Dedifferentiated amniotic fluid mesenchymal stem cell (primary cell): ENCODE measurements around the gene HSPH1.

ENCODE experiments used
- DNase-seq: peaks from one replicate; pipeline ENCODE4 v3.0.0-alpha.2; 2016; ENCODE audit errors: extremely low spot score

HSPH1 gene

DNA sequence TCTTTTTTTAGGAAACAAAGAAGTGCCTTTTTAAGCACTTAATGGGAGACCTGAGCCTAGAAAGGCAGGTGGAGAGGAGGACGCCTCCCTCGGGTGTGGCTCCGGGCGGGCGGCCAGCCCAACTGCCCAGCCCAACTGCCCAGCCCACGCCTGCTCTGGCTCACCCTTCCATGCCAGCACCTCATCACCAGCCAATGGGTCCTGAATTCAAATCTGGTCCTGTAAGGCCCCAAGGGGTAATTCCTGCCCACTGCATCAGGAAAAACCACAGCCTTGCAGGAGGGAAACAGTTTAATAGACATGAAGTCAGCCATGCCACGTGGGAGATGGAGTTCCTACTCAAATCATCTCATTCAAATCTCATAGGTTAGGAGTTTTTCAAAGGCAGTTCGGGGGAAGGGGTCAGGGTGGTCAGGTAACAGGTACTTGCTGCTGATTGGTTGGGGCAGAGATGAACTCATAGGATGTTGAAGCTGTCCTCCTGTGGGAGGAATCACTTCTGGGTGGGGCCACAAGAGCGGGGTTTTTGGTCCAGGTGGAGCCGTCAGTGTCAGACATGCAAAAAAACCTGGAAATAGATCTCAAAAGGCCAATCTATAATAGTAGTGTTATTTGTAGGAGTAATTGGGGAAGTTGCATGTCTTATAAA lies 64.9 kb downstream of the HSPH1 start:
- no peak for DNase-seq

DNA sequence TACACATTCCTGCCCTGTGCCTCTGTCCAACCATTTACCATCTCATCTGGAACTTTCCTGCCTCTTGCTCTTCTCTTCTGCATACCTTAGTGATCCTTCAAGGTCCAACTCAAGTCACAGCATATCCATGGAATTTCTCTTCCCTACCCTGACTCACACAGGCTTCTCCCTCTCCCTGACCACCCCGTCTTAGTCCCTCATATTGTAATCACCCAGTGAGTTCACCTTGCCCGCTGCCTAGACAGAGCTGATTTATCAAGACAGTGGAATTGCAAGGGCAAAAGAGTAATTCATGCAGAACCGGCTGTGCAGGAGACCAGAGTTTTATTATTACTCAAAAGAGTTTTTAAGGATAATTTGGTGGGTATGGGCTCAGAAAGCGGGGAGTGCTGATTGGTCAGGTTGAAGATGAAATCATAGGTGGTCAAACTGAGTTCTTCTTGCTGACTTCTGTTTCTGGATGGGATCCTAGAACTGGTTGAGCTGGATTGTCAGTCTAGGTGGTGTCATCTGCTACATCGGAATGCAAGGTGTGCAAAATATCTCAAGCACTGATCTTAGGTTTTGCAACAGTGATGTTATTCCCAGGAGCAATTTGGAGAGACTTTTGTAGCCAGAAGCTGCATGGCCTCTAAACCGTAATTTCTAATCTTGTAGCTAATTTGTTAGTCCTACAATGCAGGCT lies 67.2 kb downstream of the HSPH1 start:
- no peak for DNase-seq

GRCh38 chr13:31093145-31093885 lies 68.4 kb downstream of the HSPH1 start:
- no peak for DNase-seq

DNA sequence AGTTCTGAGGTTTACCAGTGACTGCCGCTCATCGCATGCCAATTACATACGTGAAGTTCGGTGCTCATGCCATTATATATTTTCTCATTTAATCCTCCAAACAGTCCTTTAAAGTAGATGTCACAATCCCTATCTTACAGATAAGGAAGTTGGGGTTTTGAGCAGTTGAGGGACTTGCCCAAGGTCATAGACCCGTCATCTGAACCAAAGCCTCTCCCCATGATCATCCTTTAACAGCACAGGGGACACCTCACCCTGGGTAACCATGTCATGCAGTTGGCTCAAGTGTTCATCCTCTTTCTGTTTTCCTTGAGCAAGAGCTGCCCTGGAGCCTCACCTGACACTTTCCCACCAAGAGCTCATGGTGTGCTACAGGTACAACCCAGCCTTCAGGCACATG lies 69.1 kb downstream of the HSPH1 start:
- DNase-seq, result no peak

GRCh38 chr13:31090961-31091624 lies 70.6 kb downstream of the HSPH1 start:
- DNase-seq, result no peak

- no peak for DNase-seq
These were observed 71.6 kb downstream of the HSPH1 start for GRCh38 chr13:31090096-31090495.

- DNase-seq, result no peak
These were observed 72.1 kb downstream of the HSPH1 start for GRCh38 chr13:31089649-31090048.

- no peak for DNase-seq
These were observed 72.8 kb downstream of the HSPH1 start for GRCh38 chr13:31088826-31089420.
